DOHH2 (cell line): ENCODE measurements around the gene KRTAP6-3.

ENCODE experiments used
- EZH2phosphoT487 ChIP-seq: fragments of 200-600 bp; sonication (generic); IDR thresholded peaks from 2 replicates; pipeline ENCODE4 v1.6.1; 2017; ENCODE audit warnings: borderline replicate concordance, mild to moderate bottlenecking, antibody characterized with exemption, low read length, moderate library complexity, mixed read lengths
- TF ChIP-seq, protein P1 (sequence below): fragments of 200-600 bp; sonication (generic); IDR thresholded peaks from one replicate; pipeline ENCODE4 v1.5.1; 2014; ENCODE audit warnings: antibody characterized with exemption, mild to moderate bottlenecking, low read depth, low read length; ENCODE audit not compliant: poor library complexity, severe bottlenecking

DNA sequence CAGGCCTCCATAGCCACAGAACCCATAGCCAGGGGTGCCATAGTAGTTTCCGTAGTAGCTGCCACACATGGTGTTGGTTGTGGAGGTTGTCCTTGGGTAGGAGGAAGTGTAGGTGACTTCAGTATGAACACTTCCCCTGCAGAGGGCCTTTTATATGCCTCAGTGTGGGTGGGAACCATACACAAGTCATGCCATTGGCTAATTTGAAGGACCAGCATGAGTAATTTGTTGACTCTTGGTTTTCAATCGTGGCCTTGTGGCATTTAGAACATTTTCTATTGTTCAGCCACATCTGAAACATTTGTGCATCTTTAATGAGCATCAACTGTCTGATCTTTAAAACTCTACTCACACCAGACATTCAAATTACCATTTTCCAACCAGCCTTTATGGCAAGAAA lies 21.6 kb downstream of the KRTAP6-3 start, which contains the start of gene KRTAP6-1:
- TF ChIP-seq, protein P1, sequence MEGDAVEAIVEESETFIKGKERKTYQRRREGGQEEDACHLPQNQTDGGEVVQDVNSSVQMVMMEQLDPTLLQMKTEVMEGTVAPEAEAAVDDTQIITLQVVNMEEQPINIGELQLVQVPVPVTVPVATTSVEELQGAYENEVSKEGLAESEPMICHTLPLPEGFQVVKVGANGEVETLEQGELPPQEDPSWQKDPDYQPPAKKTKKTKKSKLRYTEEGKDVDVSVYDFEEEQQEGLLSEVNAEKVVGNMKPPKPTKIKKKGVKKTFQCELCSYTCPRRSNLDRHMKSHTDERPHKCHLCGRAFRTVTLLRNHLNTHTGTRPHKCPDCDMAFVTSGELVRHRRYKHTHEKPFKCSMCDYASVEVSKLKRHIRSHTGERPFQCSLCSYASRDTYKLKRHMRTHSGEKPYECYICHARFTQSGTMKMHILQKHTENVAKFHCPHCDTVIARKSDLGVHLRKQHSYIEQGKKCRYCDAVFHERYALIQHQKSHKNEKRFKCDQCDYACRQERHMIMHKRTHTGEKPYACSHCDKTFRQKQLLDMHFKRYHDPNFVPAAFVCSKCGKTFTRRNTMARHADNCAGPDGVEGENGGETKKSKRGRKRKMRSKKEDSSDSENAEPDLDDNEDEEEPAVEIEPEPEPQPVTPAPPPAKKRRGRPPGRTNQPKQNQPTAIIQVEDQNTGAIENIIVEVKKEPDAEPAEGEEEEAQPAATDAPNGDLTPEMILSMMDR: no peak
- TF ChIP-seq EZH2phosphoT487: no peak
